CD4-positive, alpha-beta T cell (primary cell): ENCODE results near the gene KCNT2. TPM values are rescaled to one million over a fixed set of nuclear protein-coding genes. Genes with fewer than 3 reads are reported as not detected.

ENCODE experiments used
- ATAC-seq: fragments of 200-7000 bp; cut with Tn5 transposase; one replicate; pipeline ENCODE4 v1.10.0; 2022; ENCODE audit warnings: mild to moderate bottlenecking; ENCODE audit not compliant: poor library complexity
- CTCF ChIA-PET: fragments of 350-600 bp; sonication (Branson Sonifier 250); formaldehyde crosslinking; loops from one replicate; lab custom pipeline; 2021; ENCODE audit warnings: antibody characterized with exemption, inconsistent platforms; lab: Charles Lee
- POLR2A ChIA-PET: fragments of 350-600 bp; sonication (Branson Sonifier 250); formaldehyde crosslinking; loops from one replicate; lab custom pipeline; 2021; ENCODE audit warnings: antibody characterized with exemption, inconsistent platforms; lab: Charles Lee
- DNase-seq, 14 experiments: peaks; one replicate each; pipeline ENCODE4 v3.0.0-alpha.2; 2013 to 2020; ENCODE audit warnings: mixed read lengths in 2 of 14
- H3K27ac ChIP-seq, 2 donors: one replicate each; pipeline versions ENCODE4 v1.5.1 to v1.7.0; 2013; ENCODE audit warnings: low read length in 2 of 2, low read depth in 1 of 2, mild to moderate bottlenecking in 1 of 2
- H3K27me3 ChIP-seq, 2 experiments: 1 replicate in 1 of 2; 2 replicates in 1 of 2; pipeline versions ENCODE4 v1.6.1 to v1.7.0; 2013; ENCODE audit warnings: low read length in 2 of 2, control low read depth in 1 of 2, mild to moderate bottlenecking in 1 of 2, moderate library complexity in 1 of 2; ENCODE audit not compliant: insufficient read depth in 2 of 2, control insufficient read depth in 1 of 2
- H3K36me3 ChIP-seq: one replicate; pipeline ENCODE4 v1.6.1; 2013; ENCODE audit warnings: low read length, control low read depth; ENCODE audit not compliant: insufficient read depth
- H3K4me1 ChIP-seq: one replicate; pipeline ENCODE4 v1.6.1; 2013; ENCODE audit warnings: low read length, control low read depth; ENCODE audit not compliant: insufficient read depth
- H3K4me3 ChIP-seq: one replicate; pipeline ENCODE4 v1.5.1; 2013; ENCODE audit warnings: mild to moderate bottlenecking, low read length, moderate library complexity
- H3K9me3 ChIP-seq, 2 experiments: 1 replicate in 1 of 2; 2 replicates in 1 of 2; pipeline versions ENCODE4 v1.6.1 to v1.7.0; 2013; ENCODE audit warnings: low read length in 2 of 2, mild to moderate bottlenecking in 2 of 2, control low read depth in 1 of 2, moderate library complexity in 1 of 2; ENCODE audit not compliant: control insufficient read depth in 1 of 2, insufficient read depth in 1 of 2
- H3K27ac Mint-ChIP-seq: one replicate; pipeline ENCODE4 v1.8.0; 2020; ENCODE audit warnings: mixed read lengths
- H3K27me3 Mint-ChIP-seq: one replicate; pipeline ENCODE4 v1.8.0; 2021; ENCODE audit warnings: mixed read lengths
- H3K36me3 Mint-ChIP-seq: one replicate; pipeline ENCODE4 v1.8.0; 2021; ENCODE audit warnings: low read depth, mixed read lengths
- H3K4me1 Mint-ChIP-seq: one replicate; pipeline ENCODE4 v1.8.0; 2021; ENCODE audit warnings: low read depth, mixed read lengths
- H3K4me3 Mint-ChIP-seq: one replicate; pipeline ENCODE4 v1.8.0; 2020; ENCODE audit warnings: mild to moderate bottlenecking, mixed read lengths
- H3K9me3 Mint-ChIP-seq: one replicate; pipeline ENCODE4 v1.8.0; 2020; ENCODE audit warnings: mixed read lengths
- CTCF ChIP-seq: fragments of 200-600 bp; IDR thresholded peaks from one replicate; pipeline ENCODE4 v1.8.0; 2022; ENCODE audit warnings: antibody characterized with exemption, mild to moderate bottlenecking
- intact Hi-C, 2 experiments: fragments of 100-400 bp; cut with DNase I in 1 of 2; cut with micrococcal nuclease in 1 of 2; formaldehyde crosslinking; loops; one replicate each; pipeline versions ENCODE4 v1.15.1 to v1.9.0; 2023 to 2025; cut with DNase I, micrococcal nuclease
- microRNA-seq: library from miRNA; unstranded; fragments of <30 nt; microRNA quantifications from one replicate; pipeline ENCODE4 v1.2.0, GENCODE V29; 2021; ENCODE audit warnings: borderline microRNAs expressed, borderline replicate concordance
- total RNA-seq, 174 experiments: library from RNA in 2 of 174; stranded (reverse) in 2 of 174; gene quantifications; one replicate each; pipeline ENCODE4 v1.2.3 and lab custom pipeline; 2021 to 2026

Gene KCNT2
- total RNA-seq, 2 experiments from 2014 or later: not detected

- H3K36me3 ChIP-seq: no peaks in the 10 kb centered on the region
- ATAC-seq (no peak), DNase-seq (no peak)
- intact Hi-C loops: no loop called here
- Mint-ChIP-seq H3K36me3 (no peaks in the 10 kb centered on the region), H3K4me1 (no peaks in the 10 kb centered on the region), H3K27me3 (no peaks in the 10 kb centered on the region), H3K4me3 (no peak overlapping the region), H3K27ac (no peak overlapping the region), H3K9me3 (no peaks in the 10 kb centered on the region)
- H3K4me3 ChIP-seq: no peak overlapping the region
- CTCF ChIA-PET: no interaction called here
- POLR2A ChIA-PET: no interaction called here
- TF ChIP-seq CTCF: no peak
- H3K9me3 ChIP-seq: no peaks in the 10 kb centered on the region
- no peak overlapping the region for H3K27ac ChIP-seq
- no peaks in the 10 kb centered on the region for H3K27me3 ChIP-seq
- H3K4me1 ChIP-seq: no peaks in the 10 kb centered on the region
These were observed 427.2 kb downstream of the KCNT2 start for GRCh38 chr1:196180847-196181593.

DNA sequence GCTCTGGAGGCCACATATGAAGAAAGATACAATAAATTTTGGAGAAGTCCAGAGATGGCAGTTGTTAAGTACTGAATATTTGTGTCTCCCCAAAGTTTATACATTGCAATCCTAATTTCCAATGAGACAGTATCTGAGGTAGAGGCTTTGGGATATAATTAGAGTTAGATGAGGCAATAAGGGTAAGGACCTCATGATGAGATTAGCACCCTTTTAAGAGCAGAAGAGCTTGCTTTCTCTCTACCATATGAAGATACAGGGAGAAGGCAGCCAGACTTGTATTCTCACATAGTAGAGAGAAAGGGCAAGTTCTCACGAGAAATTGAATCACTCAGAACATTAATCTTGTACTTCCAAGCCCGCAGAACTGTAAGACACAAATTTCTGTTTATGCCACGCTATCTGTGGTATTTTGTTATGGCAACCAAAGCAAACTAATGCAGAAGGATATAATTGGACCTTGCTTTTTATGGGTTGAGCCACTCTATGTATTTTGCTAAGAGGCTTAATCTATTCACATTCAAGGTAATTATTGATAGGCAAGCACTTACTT is 430.1 kb downstream of the KCNT2 start:
- H3K4me1 Mint-ChIP-seq: no peaks in the 10 kb centered on the region
- Histone ChIP-seq H3K9me3 (no peaks in the 10 kb centered on the region), H3K4me3 (no peak overlapping the region), H3K27ac (no peak overlapping the region), H3K36me3 (no peaks in the 10 kb centered on the region), H3K27me3 (no peaks in the 10 kb centered on the region), H3K4me1 (no peaks in the 10 kb centered on the region)
- ATAC-seq (no peak), DNase-seq (no peak)
- POLR2A ChIA-PET: no interaction called here
- H3K36me3 Mint-ChIP-seq: no peaks in the 10 kb centered on the region
- no peaks in the 10 kb centered on the region for H3K27me3 Mint-ChIP-seq
- CTCF ChIA-PET: no interaction called here
- no peak overlapping the region for H3K27ac Mint-ChIP-seq
- no peaks in the 10 kb centered on the region for H3K9me3 Mint-ChIP-seq
- TF ChIP-seq CTCF: no peak
- intact Hi-C loops: no loop called here
- H3K4me3 Mint-ChIP-seq: no peak overlapping the region

Small RNA genes within 50 kb of the gene (microRNA-seq; reads per million reads assigned to microRNA genes)
- gene MIR4735: not detected

Other genes with a start within 250 kb of the KCNT2 start
- gene CFH, start 43.6 kb upstream of the KCNT2 start, total RNA-seq: 1 to 10 TPM; 3.6 to 4.6 TPM
- gene CFHR3, start 166.4 kb upstream of the KCNT2 start, total RNA-seq: not detected
- gene CFHR1, start 211.3 kb upstream of the KCNT2 start, total RNA-seq: not detected